ENCODE measurements around the gene TBX4.

TBX4 gene

GRCh38 chr17:61534414-61534813, 82.2 kb downstream of the TBX4 start:
- no peak for DNase-seq

Measured in NCI-H1436 treated with DMSO at 0.1 percent for 48 hours (cell line).